ENCODE measurements around the gene BPIFA2. TPM values are rescaled to one million over a fixed set of nuclear protein-coding genes. Genes with fewer than 3 reads are reported as not detected.

BPIFA2 gene
- total RNA-seq, 1 donor from 2014 or later: not detected

DNA sequence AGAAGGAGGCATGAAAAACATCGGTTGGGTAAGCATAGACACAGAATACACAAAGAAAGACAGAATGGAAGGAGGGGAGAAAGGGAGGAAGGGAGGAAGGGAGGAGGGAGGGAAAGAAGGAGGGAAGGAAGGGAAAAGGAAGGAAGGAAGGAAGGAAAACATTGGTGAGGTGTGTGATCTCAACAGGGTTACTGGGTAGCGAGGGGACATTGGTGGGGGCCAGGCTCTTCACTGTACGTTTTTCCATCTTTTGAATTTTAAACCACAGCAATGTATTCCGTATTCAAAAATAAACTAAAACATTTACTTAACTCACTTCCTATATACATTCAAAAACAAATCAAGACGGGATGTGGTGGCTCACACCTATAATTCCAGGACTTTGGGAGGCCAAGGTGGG lies 20.7 kb upstream of the BPIFA2 start:
- Mint-ChIP-seq H3K27ac (ENCODE audit: unreplicated experiment) (no peak overlapping the region), H3K36me3 (ENCODE audit: unreplicated experiment) (peaks cover 6% of the 10 kb centered on the region), H3K4me3 (ENCODE audit: unreplicated experiment) (no peak overlapping the region), H3K9me3 (ENCODE audit: unreplicated experiment) (no peaks in the 10 kb centered on the region), H3K27me3 (ENCODE audit: unreplicated experiment) (no peaks in the 10 kb centered on the region), H3K4me1 (ENCODE audit: low read depth, unreplicated experiment) (no peaks in the 10 kb centered on the region)
- DNase-seq: no peak
- TF ChIP-seq, protein P1, sequence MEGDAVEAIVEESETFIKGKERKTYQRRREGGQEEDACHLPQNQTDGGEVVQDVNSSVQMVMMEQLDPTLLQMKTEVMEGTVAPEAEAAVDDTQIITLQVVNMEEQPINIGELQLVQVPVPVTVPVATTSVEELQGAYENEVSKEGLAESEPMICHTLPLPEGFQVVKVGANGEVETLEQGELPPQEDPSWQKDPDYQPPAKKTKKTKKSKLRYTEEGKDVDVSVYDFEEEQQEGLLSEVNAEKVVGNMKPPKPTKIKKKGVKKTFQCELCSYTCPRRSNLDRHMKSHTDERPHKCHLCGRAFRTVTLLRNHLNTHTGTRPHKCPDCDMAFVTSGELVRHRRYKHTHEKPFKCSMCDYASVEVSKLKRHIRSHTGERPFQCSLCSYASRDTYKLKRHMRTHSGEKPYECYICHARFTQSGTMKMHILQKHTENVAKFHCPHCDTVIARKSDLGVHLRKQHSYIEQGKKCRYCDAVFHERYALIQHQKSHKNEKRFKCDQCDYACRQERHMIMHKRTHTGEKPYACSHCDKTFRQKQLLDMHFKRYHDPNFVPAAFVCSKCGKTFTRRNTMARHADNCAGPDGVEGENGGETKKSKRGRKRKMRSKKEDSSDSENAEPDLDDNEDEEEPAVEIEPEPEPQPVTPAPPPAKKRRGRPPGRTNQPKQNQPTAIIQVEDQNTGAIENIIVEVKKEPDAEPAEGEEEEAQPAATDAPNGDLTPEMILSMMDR (IDR thresholded peaks at IDR 0.05; ENCODE audit: partially characterized antibody, unreplicated experiment): no peak

GRCh38 chr20:33148040-33148439 lies 19.9 kb upstream of the BPIFA2 start:
- peaks cover 6% of the 10 kb centered on the region for H3K36me3 Mint-ChIP-seq (ENCODE audit: unreplicated experiment)
- H3K27ac Mint-ChIP-seq (ENCODE audit: unreplicated experiment): no peak overlapping the region
- H3K27me3 Mint-ChIP-seq (ENCODE audit: unreplicated experiment): peaks cover 2% of the 10 kb centered on the region
- DNase-seq: no peak
- no peaks in the 10 kb centered on the region for H3K9me3 Mint-ChIP-seq (ENCODE audit: unreplicated experiment)
- H3K4me1 Mint-ChIP-seq (ENCODE audit: low read depth, unreplicated experiment): no peaks in the 10 kb centered on the region
- TF ChIP-seq, protein P1 (IDR thresholded peaks at IDR 0.05; ENCODE audit: partially characterized antibody, unreplicated experiment): no peak
- H3K4me3 Mint-ChIP-seq (ENCODE audit: unreplicated experiment): no peak overlapping the region

GRCh38 chr20:33154252-33154651 lies 13.7 kb upstream of the BPIFA2 start:
- Mint-ChIP-seq H3K27ac (ENCODE audit: unreplicated experiment) (no peak overlapping the region), H3K27me3 (ENCODE audit: unreplicated experiment) (peaks cover 5% of the 10 kb centered on the region), H3K4me1 (ENCODE audit: low read depth, unreplicated experiment) (no peaks in the 10 kb centered on the region), H3K36me3 (ENCODE audit: unreplicated experiment) (no peaks in the 10 kb centered on the region), H3K9me3 (ENCODE audit: unreplicated experiment) (no peaks in the 10 kb centered on the region), H3K4me3 (ENCODE audit: unreplicated experiment) (no peak overlapping the region)
- DNase-seq: no peak
- TF ChIP-seq, protein P1 (IDR thresholded peaks at IDR 0.05; ENCODE audit: partially characterized antibody, unreplicated experiment): no peak

- peaks cover 2% of the 10 kb centered on the region for H3K27me3 Mint-ChIP-seq (ENCODE audit: unreplicated experiment)
- H3K36me3 Mint-ChIP-seq (ENCODE audit: unreplicated experiment): no peaks in the 10 kb centered on the region
- H3K4me1 Mint-ChIP-seq (ENCODE audit: low read depth, unreplicated experiment): no peaks in the 10 kb centered on the region
- DNase-seq: no peak
- no peak overlapping the region for H3K27ac Mint-ChIP-seq (ENCODE audit: unreplicated experiment)
- H3K4me3 Mint-ChIP-seq (ENCODE audit: unreplicated experiment): no peak overlapping the region
- TF ChIP-seq, protein P1 (IDR thresholded peaks at IDR 0.05; ENCODE audit: partially characterized antibody, unreplicated experiment): no peak
- peaks cover 4% of the 10 kb centered on the region for H3K9me3 Mint-ChIP-seq (ENCODE audit: unreplicated experiment)
These were observed 9.1 kb upstream of the BPIFA2 start for GRCh38 chr20:33158637-33159385.

DNA sequence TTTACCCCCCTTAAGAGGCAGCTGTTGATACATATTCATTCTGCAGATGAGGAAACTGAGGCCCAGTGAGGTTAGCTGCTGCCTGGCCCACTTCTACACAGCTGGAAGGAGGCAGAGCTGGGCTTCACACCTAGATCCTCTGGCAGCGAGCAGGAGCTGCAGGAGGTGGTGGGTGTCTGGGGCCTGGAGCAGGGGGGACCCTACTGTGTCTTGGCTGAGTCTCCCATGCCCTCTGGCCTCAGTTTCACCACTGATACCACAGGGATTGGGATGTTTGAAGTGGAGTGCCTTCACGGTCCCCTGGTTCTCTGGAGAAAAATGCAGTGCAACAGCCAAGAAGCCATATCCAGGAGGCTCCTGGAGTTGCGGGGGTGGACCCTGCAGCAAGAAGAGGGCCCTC lies 8.2 kb upstream of the BPIFA2 start:
- TF ChIP-seq, protein P1 (IDR thresholded peaks at IDR 0.05; ENCODE audit: partially characterized antibody, unreplicated experiment): no peak
- no peak overlapping the region for H3K27ac Mint-ChIP-seq (ENCODE audit: unreplicated experiment)
- no peak overlapping the region for H3K4me3 Mint-ChIP-seq (ENCODE audit: unreplicated experiment)
- H3K4me1 Mint-ChIP-seq (ENCODE audit: low read depth, unreplicated experiment): no peaks in the 10 kb centered on the region
- H3K9me3 Mint-ChIP-seq (ENCODE audit: unreplicated experiment): peaks cover 4% of the 10 kb centered on the region
- DNase-seq: no peak
- H3K36me3 Mint-ChIP-seq (ENCODE audit: unreplicated experiment): no peaks in the 10 kb centered on the region
- H3K27me3 Mint-ChIP-seq (ENCODE audit: unreplicated experiment): peaks cover 2% of the 10 kb centered on the region

Measured in glutamatergic neuron (in vitro differentiated cells).